ENCODE data around the gene CEP44.
"Not testable (repeated sequence)": the region's sequence is repeated elsewhere in the genome, so short reads cannot be mapped to it uniquely, and the experiment has no call there.

The CEP44 gene

GRCh38 chr4:174278467-174278866 lies 5.2 kb upstream of the CEP44 start:
- DNase-seq (ENCODE audit: low read depth) = no peak

DNA sequence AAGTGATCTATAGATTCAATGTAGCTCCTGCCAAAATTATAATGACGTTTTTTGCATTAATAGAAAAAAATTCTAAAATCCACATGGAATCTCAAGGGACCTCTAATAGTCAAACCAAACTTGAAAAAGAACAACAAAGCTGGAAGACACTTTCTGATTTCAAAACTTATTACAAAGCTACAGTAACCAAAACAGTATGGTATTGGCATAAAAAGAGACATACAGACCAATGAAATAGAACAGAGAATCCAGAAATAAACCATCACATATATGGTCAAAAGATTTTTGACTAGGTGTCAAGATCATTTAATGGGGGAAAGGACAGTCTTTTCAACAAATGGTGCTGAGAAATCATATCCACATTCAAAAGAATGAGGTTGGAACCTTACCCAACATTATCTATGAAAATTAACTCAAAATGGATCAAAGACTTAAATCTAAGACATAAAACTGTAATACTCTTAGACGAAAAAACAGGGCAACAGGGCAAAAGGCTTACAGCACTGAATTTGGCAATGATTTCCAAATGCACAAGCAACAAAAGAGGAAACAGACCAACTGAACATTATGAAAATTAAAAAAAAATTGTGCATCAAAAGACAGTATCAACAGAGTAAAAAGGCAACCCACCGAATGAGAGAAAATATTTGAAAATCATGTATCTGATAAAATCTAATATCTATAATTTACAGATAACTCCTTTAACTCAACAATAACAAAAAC lies 4.1 kb upstream of the CEP44 start:
- DNase-seq (ENCODE audit: low read depth) = no peak

GRCh38 chr4:174281182-174281737 lies 2.5 kb upstream of the CEP44 start:
- DNase-seq (ENCODE audit: low read depth) = no peak

DNA sequence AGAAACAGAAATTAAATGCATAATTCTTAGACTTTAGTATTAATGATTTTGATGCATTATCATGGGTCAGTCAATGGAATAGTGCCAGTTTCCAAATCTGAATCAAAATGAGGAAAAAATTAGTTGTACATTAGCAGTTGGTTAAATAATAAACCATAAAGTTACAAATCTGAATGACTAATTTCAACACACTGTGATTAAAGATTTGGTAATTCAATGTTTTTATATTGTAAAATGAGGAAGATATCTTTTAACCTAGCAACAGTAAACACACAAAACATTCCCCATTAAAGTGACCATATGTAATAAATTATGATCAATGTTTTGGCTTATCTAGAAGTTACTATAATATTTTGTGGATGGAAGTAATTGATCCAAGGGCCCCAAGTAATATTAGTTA lies 1.8 kb upstream of the CEP44 start:
- DNase-seq (ENCODE audit: low read depth) = no peak

DNA sequence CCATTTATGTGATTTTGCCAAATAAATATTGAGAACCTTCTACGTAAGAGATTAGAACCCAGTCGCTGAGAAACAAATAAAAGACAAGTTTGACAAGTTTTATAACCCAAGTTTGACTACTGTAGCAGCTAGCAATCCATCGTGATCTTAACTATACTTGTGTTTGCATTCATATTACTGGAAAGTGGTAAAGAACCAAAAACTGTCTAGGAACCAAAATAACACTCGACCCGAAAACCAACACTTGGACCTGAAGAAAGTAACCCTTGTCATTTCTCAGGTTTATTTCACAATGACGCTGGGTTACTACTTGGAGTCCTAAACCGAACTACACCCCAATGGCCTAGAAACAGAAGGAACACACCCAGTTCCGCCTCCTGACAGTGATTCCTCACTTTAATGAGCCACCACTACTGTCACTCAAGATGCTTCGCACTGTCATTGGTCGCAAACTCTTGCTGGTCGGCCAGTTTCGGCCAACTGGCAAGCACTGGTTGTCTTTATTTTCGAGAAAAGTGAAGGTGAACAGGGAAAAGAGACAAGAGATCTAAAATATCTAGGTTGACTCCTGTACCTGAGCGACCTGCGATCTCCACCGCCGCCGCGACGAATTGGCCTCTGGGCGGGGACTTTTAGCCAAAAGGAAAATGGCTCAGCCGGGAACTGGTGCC lies 740 bp upstream of the CEP44 start:
- peak; percentile 86 for DNase-seq (ENCODE audit: low read depth)

DNA sequence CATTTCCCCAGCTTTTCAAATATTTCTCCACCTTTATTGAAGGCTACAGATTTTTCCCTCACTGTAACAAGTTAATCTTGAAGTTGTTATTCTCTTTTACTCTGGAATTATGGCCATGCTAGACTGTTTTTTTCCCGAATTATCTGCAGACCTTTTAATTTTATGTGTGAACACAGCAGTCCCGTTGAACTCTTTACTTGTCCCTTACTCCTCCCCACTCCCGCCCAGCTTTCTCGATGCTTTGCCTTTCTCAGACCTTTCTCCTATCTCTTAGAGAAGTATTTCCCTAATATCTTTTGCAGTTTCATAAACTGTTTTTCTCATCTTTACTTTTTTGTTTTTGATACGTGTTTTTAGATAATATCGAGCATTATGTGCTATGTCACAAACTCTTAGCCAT lies 776 bp downstream of the CEP44 start:
- DNase-seq (ENCODE audit: low read depth) = no peak

DNA sequence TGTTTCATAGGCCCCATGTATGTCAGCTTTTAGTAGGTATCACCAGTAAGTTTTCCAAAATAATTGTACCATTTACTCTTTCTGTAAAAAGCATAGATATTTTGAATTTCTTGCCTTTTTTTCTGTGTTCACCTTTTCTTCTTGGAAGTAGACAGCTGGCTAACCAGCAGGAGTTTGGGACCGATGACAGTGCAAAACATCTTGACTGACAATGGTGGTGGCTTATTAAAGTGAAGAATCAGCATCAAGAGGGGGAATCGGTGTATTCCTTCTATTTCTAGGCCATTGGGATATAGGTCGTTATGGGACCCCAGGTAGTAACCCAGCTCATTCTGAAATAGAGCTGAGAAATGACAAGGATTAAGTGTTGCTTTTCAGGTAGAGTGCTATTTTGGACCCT lies 3.2 kb downstream of the CEP44 start:
- DNase-seq (ENCODE audit: low read depth) = no peak

- no peak for DNase-seq (ENCODE audit: low read depth)
Measured at GRCh38 chr4:174292473-174292872, 8.8 kb downstream of the CEP44 start.

DNA sequence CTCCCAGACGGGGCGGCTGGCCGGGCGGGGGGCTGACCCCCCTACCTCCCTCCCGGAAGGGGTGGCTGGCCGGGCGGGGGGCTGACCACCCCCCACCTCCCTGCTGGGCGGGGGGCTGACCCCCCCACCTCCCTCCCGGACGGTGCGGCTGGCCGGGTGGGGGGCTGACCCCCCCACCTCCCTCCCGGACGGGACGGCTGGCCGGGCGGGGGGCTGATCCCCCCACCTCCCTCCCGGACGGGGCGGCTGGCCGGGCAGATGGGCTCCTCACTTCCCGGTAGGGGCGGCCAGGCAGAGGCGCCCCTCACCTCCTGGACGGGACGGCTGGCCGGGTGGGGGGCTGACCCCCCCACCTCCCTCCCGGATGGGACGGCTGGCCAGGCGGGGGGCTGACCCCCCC lies 10.9 kb downstream of the CEP44 start:
- DNase-seq (ENCODE audit: low read depth) = not testable (repeated sequence)

DNA sequence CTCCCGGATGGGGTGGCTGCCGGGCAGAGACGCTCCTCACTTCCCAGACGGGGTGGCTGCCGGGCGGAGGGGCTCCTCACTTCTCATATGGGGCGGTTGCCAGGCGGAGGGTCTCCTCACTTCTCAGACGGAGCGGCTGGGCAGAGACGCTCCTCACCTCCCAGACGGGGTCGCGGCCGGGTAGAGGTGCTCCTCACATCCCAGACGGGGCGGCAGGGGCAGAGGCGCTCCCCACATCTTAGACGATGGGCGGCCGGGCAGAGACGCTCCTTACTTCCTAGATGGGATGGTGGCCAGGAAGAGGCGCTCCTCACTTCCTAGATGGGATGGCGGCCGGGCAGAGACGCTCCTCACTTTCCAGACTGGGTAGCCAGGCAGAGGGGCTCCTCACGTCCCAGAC lies 11.4 kb downstream of the CEP44 start:
- not testable (repeated sequence) for DNase-seq (ENCODE audit: low read depth)

- DNase-seq (ENCODE audit: low read depth) = no peak
Measured at GRCh38 chr4:174303687-174304086, 20.0 kb downstream of the CEP44 start.

DNA sequence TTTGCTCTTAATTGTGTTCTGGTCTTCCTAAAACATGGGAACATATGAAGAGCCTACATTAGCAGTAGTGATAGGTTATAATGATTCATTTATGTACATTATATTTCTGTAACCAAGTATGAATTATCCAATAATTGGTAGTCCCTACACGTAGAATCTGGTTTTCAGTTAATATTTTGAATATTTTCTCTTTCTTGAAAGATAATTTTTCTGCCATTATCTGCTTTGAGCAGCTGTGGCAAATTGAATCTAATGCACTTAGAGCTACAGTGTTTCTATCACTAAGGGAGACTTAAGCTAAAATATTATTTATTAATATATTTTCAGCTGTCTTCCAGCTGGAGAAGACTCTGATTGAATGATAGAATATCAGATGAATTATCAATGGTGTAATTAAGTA lies 21.0 kb downstream of the CEP44 start:
- no peak for DNase-seq (ENCODE audit: low read depth)

- no peak for DNase-seq (ENCODE audit: low read depth)
Measured at GRCh38 chr4:174305961-174306360, 22.2 kb downstream of the CEP44 start.

- no peak for DNase-seq (ENCODE audit: low read depth)
Measured at GRCh38 chr4:174307694-174308093, 24.0 kb downstream of the CEP44 start.

- no peak for DNase-seq (ENCODE audit: low read depth)
Measured at GRCh38 chr4:174312993-174313392, 29.3 kb downstream of the CEP44 start.

DNA sequence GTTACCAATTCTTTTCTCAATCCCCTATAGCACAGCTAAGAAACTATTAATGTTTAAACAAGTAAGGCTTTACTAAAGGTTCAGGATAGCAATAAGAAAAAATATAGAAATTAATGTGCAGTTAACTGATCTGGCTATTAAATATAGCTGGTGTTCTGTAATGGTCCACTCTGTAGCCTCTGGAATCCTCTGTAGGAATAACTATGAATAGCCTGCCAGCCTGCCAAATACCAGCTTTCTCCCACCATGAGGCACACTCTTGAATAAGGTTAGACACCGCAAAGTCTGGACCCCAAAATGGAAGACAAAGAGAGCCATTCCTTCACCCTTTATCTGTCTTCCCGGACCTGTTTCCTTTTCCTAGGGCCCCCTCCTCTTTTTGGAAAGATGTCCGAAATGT lies 30.6 kb downstream of the CEP44 start:
- DNase-seq (ENCODE audit: low read depth) = no peak

DNA sequence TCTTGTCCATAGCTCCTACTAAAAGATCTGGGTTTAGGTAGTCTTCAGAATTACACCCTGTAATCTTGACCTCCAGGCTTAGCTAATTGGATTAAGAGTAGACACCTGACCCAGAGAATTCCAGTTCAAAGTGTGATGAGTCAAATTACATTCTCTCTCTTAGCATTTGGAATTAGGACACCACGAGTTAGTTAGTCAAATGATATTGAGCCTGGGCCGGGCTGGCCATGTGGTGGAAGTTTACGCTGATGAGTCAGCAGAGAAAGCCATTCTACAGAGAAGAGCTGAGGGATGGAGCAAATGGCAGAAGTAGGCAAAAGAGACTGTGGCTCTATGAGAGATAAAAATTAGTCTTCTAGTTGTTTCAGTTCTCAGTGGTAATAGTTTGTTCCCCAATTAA lies 31.1 kb downstream of the CEP44 start:
- DNase-seq (ENCODE audit: low read depth) = peak; percentile 25

- DNase-seq (ENCODE audit: low read depth) = no peak
Measured at GRCh38 chr4:174316546-174316945, 32.8 kb downstream of the CEP44 start.

DNA sequence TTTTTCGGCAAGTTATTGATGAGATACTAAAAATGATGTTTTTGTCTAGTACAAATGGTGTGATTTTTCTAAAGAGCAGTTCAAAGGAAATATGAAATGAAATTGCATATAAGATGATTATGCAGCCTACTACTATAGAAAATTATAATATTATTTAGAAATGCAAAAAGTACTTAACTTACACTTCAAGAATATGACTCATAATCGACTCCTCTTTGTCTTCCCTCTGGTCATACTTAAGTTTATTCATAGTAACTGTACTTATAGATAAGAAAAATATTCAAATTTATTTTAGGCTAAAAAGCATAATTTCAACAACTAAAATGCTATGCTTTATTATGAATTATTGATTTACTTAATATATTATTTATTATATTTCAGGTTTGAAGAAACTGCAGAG lies 33.2 kb downstream of the CEP44 start:
- DNase-seq (ENCODE audit: low read depth) = no peak

DNA sequence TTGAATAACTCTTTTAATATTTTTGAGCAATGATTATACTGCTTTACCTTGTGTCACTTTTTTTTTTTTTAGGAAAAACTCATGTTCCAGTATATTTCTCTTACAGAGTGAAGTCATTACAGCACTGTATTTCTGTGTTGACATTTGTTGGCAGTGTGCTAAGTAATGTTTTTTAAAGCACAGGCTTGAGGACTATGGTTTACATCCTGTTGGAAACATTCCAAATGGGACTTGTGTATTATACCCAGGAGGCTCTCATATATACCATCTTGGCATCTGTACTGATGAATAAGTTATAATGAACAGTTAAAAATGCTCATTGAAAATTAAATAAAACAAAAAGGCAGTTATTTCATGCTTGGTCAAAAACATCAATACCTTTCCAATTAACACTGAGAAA lies 33.8 kb downstream of the CEP44 start:
- no peak for DNase-seq (ENCODE audit: low read depth)

GRCh38 chr4:174318829-174319764 lies 35.4 kb downstream of the CEP44 start:
- DNase-seq (ENCODE audit: low read depth) = no peak

- no peak for DNase-seq (ENCODE audit: low read depth)
Measured at GRCh38 chr4:174320494-174321199, 36.9 kb downstream of the CEP44 start.
